Naive thymus-derived CD8-positive, alpha-beta T cell (primary cell): ENCODE measurements around the gene FRYL. TPM values are rescaled to one million over a fixed set of nuclear protein-coding genes. Genes with fewer than 3 reads are reported as not detected.
"Not testable (repeated sequence)": the region's sequence is repeated elsewhere in the genome, so short reads cannot be mapped to it uniquely, and the experiment has no call there.

Source experiments
- ATAC-seq, 2 donors: fragments of 150-1000 bp; cut with Tn5 transposase in 1 of 2; sonication (Bioruptor Pico), chemical (Tn5 transposase) in 1 of 2; 1 replicate in 1 of 2; 2 replicates in 1 of 2; pipeline ENCODE4 v1.10.0; 2021; ENCODE audit warnings: mild to moderate bottlenecking in 2 of 2, moderate library complexity in 2 of 2
- POLR2A ChIA-PET: fragments of 350-600 bp; sonication (Branson Sonifier 250); formaldehyde crosslinking; loops from one replicate; lab custom pipeline; 2021; ENCODE audit warnings: antibody characterized with exemption; lab: Charles Lee
- DNase-seq, 10 donors: peaks; one replicate each; pipeline versions ENCODE4 v3.0.0 to v3.0.0-alpha.2; 2020 to 2022
- H3K27ac Mint-ChIP-seq, 10 donors: one replicate each; pipeline ENCODE4 v1.8.0; 2020 to 2022; ENCODE audit warnings: mild to moderate bottlenecking in 10 of 10, mixed read lengths in 10 of 10, moderate library complexity in 4 of 10, inconsistent platforms in 1 of 10
- H3K27me3 Mint-ChIP-seq, 5 donors: one replicate each; pipeline ENCODE4 v1.8.0; 2021 to 2022; ENCODE audit warnings: mixed read lengths in 5 of 5
- H3K36me3 Mint-ChIP-seq, 3 donors: one replicate each; pipeline ENCODE4 v1.8.0; 2020 to 2022; ENCODE audit warnings: mixed read lengths in 3 of 3, mild to moderate bottlenecking in 2 of 3, inconsistent platforms in 1 of 3
- H3K4me1 Mint-ChIP-seq, 4 donors: one replicate each; pipeline ENCODE4 v1.8.0; 2021 to 2022; ENCODE audit warnings: mixed read lengths in 4 of 4
- H3K4me3 Mint-ChIP-seq, 10 donors: one replicate each; pipeline ENCODE4 v1.8.0; 2020 to 2022; ENCODE audit warnings: mild to moderate bottlenecking in 10 of 10, mixed read lengths in 10 of 10, moderate library complexity in 6 of 10, inconsistent platforms in 1 of 10
- H3K9me3 Mint-ChIP-seq, 9 donors: one replicate each; pipeline ENCODE4 v1.8.0; 2020 to 2022; ENCODE audit warnings: mixed read lengths in 9 of 9, mild to moderate bottlenecking in 3 of 9, inconsistent platforms in 1 of 9, moderate library complexity in 1 of 9
- polyA plus RNA-seq, 3 donors: library from polyadenylated mRNA; unstranded; fragments of 300-500 nt; fragmentation: Illumina TruSeq; gene quantifications; one replicate each; pipeline ENCODE4 v1.2.3, GENCODE V29; 2021
- total RNA-seq, 8 experiments: library from RNA in 2 of 8; stranded (reverse) in 2 of 8; gene quantifications; one replicate each; pipeline ENCODE4 v1.2.3 and lab custom pipeline; 2021 to 2026

Gene FRYL
- total and polyA plus RNA-seq, 5 experiments from 2014 or later: 31.4 to 119 (median 36.4) TPM

GRCh38 chr4:48640699-48641098 lies 139.4 kb downstream of the FRYL start:
- H3K9me3 Mint-ChIP-seq: peaks cover 0 to 2% (median 0%) of the 10 kb centered on the region in 9 donors
- H3K36me3 Mint-ChIP-seq: peaks cover 0 to 17% (median 2%) of the 10 kb centered on the region in 3 donors
- no peak for DNase-seq
- H3K4me3 Mint-ChIP-seq: no peak overlapping the region
- H3K27ac Mint-ChIP-seq: peak overlapping the region in 2 of 10 donors; percentile 36 to 51
- POLR2A ChIA-PET: no interaction called here
- H3K27me3 Mint-ChIP-seq: no peaks in the 10 kb centered on the region
- ATAC-seq: no peak
- H3K4me1 Mint-ChIP-seq: peaks cover 25 to 53% (median 50%) of the 10 kb centered on the region in 4 donors

- no peaks in the 10 kb centered on the region for H3K27me3 Mint-ChIP-seq
Observed at GRCh38 chr4:48640225-48640624, 139.9 kb downstream of the FRYL start.

GRCh38 chr4:48639807-48640206 lies 140.3 kb downstream of the FRYL start:
- H3K4me1 Mint-ChIP-seq: peaks cover 23 to 47% (median 45%) of the 10 kb centered on the region in 4 donors
- no peak overlapping the region for H3K4me3 Mint-ChIP-seq
- peak overlapping the region in 3 of 10 donors; percentile 3 to 41 (median 8) for H3K27ac Mint-ChIP-seq
- H3K36me3 Mint-ChIP-seq: peaks cover 0 to 17% (median 2%) of the 10 kb centered on the region in 3 donors
- ATAC-seq (no peak), DNase-seq (no peak)
- POLR2A ChIA-PET: no interaction called here
- H3K27me3 Mint-ChIP-seq: no peaks in the 10 kb centered on the region
- H3K9me3 Mint-ChIP-seq: peaks cover 0 to 2% (median 0%) of the 10 kb centered on the region in 9 donors

More at GRCh38 chr4:48640225-48640624, 139.9 kb downstream of the FRYL start:
- Mint-ChIP-seq H3K4me3 (no peak overlapping the region), H3K9me3 (peaks cover 0 to 2% (median 0%) of the 10 kb centered on the region in 9 donors), H3K27ac (peak overlapping the region in 2 of 10 donors; percentile 14 to 61), H3K36me3 (peaks cover 0 to 17% (median 2%) of the 10 kb centered on the region in 3 donors), H3K4me1 (peaks cover 24 to 49% (median 48%) of the 10 kb centered on the region in 4 donors)
- DNase-seq (no peak), ATAC-seq (no peak)
- POLR2A ChIA-PET: no interaction called here

GRCh38 chr4:48638586-48638985 lies 141.5 kb downstream of the FRYL start:
- not testable (repeated sequence) for H3K4me3 Mint-ChIP-seq
- H3K4me1 Mint-ChIP-seq: peaks cover 23 to 47% (median 44%) of the 10 kb centered on the region in 4 donors

GRCh38 chr4:48636911-48637310 lies 143.2 kb downstream of the FRYL start:
- POLR2A ChIA-PET: no interaction called here
- Mint-ChIP-seq H3K27me3 (no peaks in the 10 kb centered on the region), H3K9me3 (peaks cover 0 to 2% (median 0%) of the 10 kb centered on the region in 9 donors), H3K36me3 (peaks cover 0 to 13% (median 2%) of the 10 kb centered on the region in 3 donors), H3K4me1 (peaks cover 13 to 34% (median 29%) of the 10 kb centered on the region in 4 donors), H3K4me3 (no peak overlapping the region), H3K27ac (no peak overlapping the region)
- ATAC-seq: no peak
- DNase-seq: no peak

More at GRCh38 chr4:48638586-48638985, 141.5 kb downstream of the FRYL start:
- POLR2A ChIA-PET, H3K27me3 Mint-ChIP-seq, DNase-seq, ATAC-seq, H3K9me3 Mint-ChIP-seq: not testable (repeated sequence)
- Mint-ChIP-seq H3K27ac (peak overlapping the region in 1 of 10 donors; percentile 3), H3K36me3 (peaks cover 0 to 17% (median 2%) of the 10 kb centered on the region in 3 donors)

- Mint-ChIP-seq H3K27ac (peak overlapping the region in 1 of 10 donors; percentile 14), H3K27me3 (no peaks in the 10 kb centered on the region), H3K4me1 (peaks cover 12 to 27% (median 25%) of the 10 kb centered on the region in 4 donors), H3K36me3 (peaks cover 0 to 17% (median 5%) of the 10 kb centered on the region in 3 donors), H3K4me3 (no peak overlapping the region), H3K9me3 (peaks cover 0 to 2% (median 0%) of the 10 kb centered on the region in 9 donors)
- DNase-seq (no peak), ATAC-seq (no peak)
- POLR2A ChIA-PET: no interaction called here
Observed at GRCh38 chr4:48635980-48636379, 144.1 kb downstream of the FRYL start.

GRCh38 chr4:48635310-48635709 lies 144.8 kb downstream of the FRYL start:
- H3K27me3 Mint-ChIP-seq: no peaks in the 10 kb centered on the region
- peak overlapping the region in 1 of 10 donors; percentile 9 for H3K4me3 Mint-ChIP-seq
- DNase-seq (no peak), ATAC-seq (no peak)
- H3K36me3 Mint-ChIP-seq: peaks cover 0 to 17% (median 5%) of the 10 kb centered on the region in 3 donors
- H3K4me1 Mint-ChIP-seq: peaks cover 8 to 23% (median 19%) of the 10 kb centered on the region in 4 donors
- peak overlapping the region in 1 of 10 donors; percentile 68 for H3K27ac Mint-ChIP-seq
- POLR2A ChIA-PET: no interaction called here
- H3K9me3 Mint-ChIP-seq: peaks cover 0 to 2% (median 0%) of the 10 kb centered on the region in 9 donors

GRCh38 chr4:48634688-48635308 lies 145.3 kb downstream of the FRYL start:
- no peak for DNase-seq
- H3K9me3 Mint-ChIP-seq: peaks cover 0 to 2% (median 0%) of the 10 kb centered on the region in 9 donors
- H3K27me3 Mint-ChIP-seq: no peaks in the 10 kb centered on the region
- POLR2A ChIA-PET: no interaction called here
- H3K36me3 Mint-ChIP-seq: peaks cover 0 to 17% (median 5%) of the 10 kb centered on the region in 3 donors
- H3K27ac Mint-ChIP-seq: no peak overlapping the region
- ATAC-seq: no peak
- H3K4me1 Mint-ChIP-seq: peaks cover 7 to 25% (median 16%) of the 10 kb centered on the region in 4 donors
- no peak overlapping the region for H3K4me3 Mint-ChIP-seq

GRCh38 chr4:48633657-48634056 lies 146.4 kb downstream of the FRYL start:
- DNase-seq (no peak), ATAC-seq (no peak)
- Mint-ChIP-seq H3K36me3 (peaks cover 0 to 15% (median 3%) of the 10 kb centered on the region in 3 donors), H3K4me3 (no peak overlapping the region), H3K9me3 (peaks cover 0 to under 1% (median 0%) of the 10 kb centered on the region in 9 donors), H3K27me3 (no peaks in the 10 kb centered on the region), H3K4me1 (peaks cover 7 to 27% (median 16%) of the 10 kb centered on the region in 4 donors), H3K27ac (no peak overlapping the region)
- POLR2A ChIA-PET: no interaction called here

GRCh38 chr4:48629458-48629857 lies 150.6 kb downstream of the FRYL start:
- Mint-ChIP-seq H3K4me3 (no peak overlapping the region), H3K9me3 (no peaks in the 10 kb centered on the region), H3K36me3 (peaks cover 0 to 19% (median 6%) of the 10 kb centered on the region in 3 donors), H3K4me1 (peaks cover 2 to 15% (median 7%) of the 10 kb centered on the region in 4 donors), H3K27me3 (no peaks in the 10 kb centered on the region), H3K27ac (peak overlapping the region in 1 of 10 donors; percentile 47)
- DNase-seq: no peak
- POLR2A ChIA-PET: no interaction called here
- no peak for ATAC-seq

GRCh38 chr4:48623182-48623780 lies 156.8 kb downstream of the FRYL start:
- Mint-ChIP-seq H3K9me3 (no peaks in the 10 kb centered on the region), H3K27me3 (no peaks in the 10 kb centered on the region), H3K4me3 (no peak overlapping the region), H3K4me1 (peaks cover 3 to 8% (median 5%) of the 10 kb centered on the region in 4 donors), H3K36me3 (peaks cover 0 to 44% (median 16%) of the 10 kb centered on the region in 3 donors), H3K27ac (no peak overlapping the region)
- POLR2A ChIA-PET: no interaction called here
- ATAC-seq (no peak), DNase-seq (no peak)

GRCh38 chr4:48620831-48621230 lies 159.2 kb downstream of the FRYL start:
- ATAC-seq (no peak), DNase-seq (no peak)
- Mint-ChIP-seq H3K36me3 (peaks cover 9 to 61% (median 29%) of the 10 kb centered on the region in 3 donors), H3K27me3 (no peaks in the 10 kb centered on the region), H3K27ac (peak overlapping the region in 1 of 10 donors; percentile 42), H3K4me1 (peaks cover 4 to 8% (median 5%) of the 10 kb centered on the region in 4 donors), H3K4me3 (no peak overlapping the region), H3K9me3 (no peaks in the 10 kb centered on the region)
- POLR2A ChIA-PET: no interaction called here

- POLR2A ChIA-PET: no interaction called here
- DNase-seq (no peak), ATAC-seq (no peak)
- Mint-ChIP-seq H3K4me1 (peaks cover 4 to 8% (median 5%) of the 10 kb centered on the region in 4 donors), H3K36me3 (peaks cover 9 to 65% (median 36%) of the 10 kb centered on the region in 3 donors), H3K27ac (no peak overlapping the region), H3K9me3 (no peaks in the 10 kb centered on the region), H3K27me3 (no peaks in the 10 kb centered on the region), H3K4me3 (no peak overlapping the region)
Observed at GRCh38 chr4:48620093-48620492, 160.0 kb downstream of the FRYL start.
